ENCODE data around the gene NOTCH4.
"Not testable (repeated sequence)": the region's sequence is repeated elsewhere in the genome, so short reads cannot be mapped to it uniquely, and the experiment has no call there.

NOTCH4 gene

DNA sequence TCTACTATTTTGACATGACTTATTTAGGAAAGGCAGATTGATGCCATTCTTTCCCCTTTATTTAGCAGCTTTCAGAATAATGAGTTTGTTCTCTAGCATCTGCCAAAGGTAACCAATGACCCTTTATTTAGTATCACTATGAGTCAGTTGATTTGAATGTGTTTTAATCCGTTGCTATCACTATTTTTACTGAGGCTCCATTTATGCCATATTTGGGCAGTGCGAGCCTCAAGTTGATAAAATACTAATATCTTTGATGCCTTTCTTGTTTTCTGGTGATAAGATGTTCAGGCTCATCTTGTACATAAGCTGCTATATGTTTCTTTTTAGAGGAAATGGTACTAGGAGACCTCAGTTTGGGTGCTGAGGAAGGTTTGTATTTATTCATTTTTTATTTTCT lies 15.6 kb upstream of the NOTCH4 start:
- Mint-ChIP-seq H3K4me3 (no peak overlapping the region), H3K27me3 (no peaks in the 10 kb centered on the region), H3K4me1 (ENCODE audit: low read depth) (peaks cover 2% of the 10 kb centered on the region), H3K9me3 (ENCODE audit: low read depth) (no peaks in the 10 kb centered on the region), H3K27ac (no peak overlapping the region), H3K36me3 (no peaks in the 10 kb centered on the region)

DNA sequence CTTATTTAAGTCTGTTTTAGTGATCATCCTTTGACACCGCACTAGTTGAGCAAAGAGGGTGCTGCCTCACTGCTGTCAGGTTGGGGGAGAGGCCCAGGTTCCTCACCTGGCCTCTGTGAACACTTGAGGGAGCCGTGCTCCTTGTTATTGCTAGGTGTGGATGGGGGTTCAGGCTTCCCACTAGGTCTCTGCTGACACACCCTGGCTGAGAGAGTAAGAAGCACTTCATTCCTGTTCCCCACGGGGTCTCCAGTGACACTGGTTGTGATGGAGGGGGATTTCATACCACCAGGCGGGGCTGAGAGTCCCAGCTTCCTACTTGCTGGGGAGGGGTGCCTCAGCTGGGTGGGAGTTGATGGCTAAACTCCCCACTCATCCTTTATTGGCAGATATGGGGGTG lies 11.1 kb upstream of the NOTCH4 start:
- Mint-ChIP-seq H3K36me3 (no peaks in the 10 kb centered on the region), H3K4me1 (ENCODE audit: low read depth) (no peaks in the 10 kb centered on the region), H3K4me3 (no peak overlapping the region), H3K27me3 (no peaks in the 10 kb centered on the region), H3K27ac (no peak overlapping the region), H3K9me3 (ENCODE audit: low read depth) (no peaks in the 10 kb centered on the region)

DNA sequence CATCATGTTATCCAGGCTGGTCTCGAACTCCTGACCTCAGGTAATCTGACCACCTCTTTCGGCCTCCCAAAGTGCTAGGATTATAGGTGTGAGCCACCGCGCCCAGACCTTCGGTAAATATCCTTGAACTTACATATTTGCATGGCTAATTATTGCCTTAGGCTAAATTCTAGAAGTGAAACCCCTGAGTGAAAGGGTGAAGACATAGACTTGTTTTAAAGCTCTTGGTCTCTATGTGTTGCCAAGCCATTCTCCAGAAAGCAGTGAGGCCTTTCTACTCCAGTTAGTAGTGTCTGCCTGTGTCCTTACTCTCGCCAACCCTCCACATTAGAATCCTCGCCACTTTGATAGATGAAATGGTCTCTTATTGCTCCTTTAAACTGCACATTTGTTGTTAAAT lies 2.6 kb upstream of the NOTCH4 start:
- H3K27me3 Mint-ChIP-seq = no peaks in the 10 kb centered on the region
- H3K27ac Mint-ChIP-seq = no peak overlapping the region
- H3K36me3 Mint-ChIP-seq = no peaks in the 10 kb centered on the region
- no peak overlapping the region for H3K4me3 Mint-ChIP-seq
- H3K4me1 Mint-ChIP-seq (ENCODE audit: low read depth) = peaks cover 15% of the 10 kb centered on the region
- no peaks in the 10 kb centered on the region for H3K9me3 Mint-ChIP-seq (ENCODE audit: low read depth)

DNA sequence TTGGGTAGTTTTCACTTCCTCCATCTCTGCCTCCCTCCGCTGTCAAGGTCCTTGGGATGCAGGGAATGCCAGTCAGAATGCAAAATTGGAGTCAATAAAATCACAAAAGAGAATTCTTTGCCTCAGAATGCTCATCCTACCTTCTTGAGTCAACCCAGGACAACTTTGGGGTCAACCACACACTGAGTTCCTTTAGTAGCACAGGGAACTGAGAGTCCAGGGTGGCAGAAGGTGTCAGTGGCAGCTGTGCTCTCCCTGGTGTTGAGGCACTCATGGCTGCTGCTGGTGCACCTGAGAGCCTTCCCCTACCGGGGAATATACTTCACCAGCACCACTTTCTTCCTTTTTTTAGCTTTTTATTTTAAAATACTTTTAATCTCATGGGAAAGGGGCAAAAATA lies 829 bp upstream of the NOTCH4 start:
- Mint-ChIP-seq H3K4me1 (ENCODE audit: low read depth) (peaks cover 15% of the 10 kb centered on the region), H3K4me3 (no peak overlapping the region), H3K9me3 (ENCODE audit: low read depth) (no peaks in the 10 kb centered on the region), H3K27me3 (no peaks in the 10 kb centered on the region), H3K36me3 (no peaks in the 10 kb centered on the region), H3K27ac (no peak overlapping the region)

DNA sequence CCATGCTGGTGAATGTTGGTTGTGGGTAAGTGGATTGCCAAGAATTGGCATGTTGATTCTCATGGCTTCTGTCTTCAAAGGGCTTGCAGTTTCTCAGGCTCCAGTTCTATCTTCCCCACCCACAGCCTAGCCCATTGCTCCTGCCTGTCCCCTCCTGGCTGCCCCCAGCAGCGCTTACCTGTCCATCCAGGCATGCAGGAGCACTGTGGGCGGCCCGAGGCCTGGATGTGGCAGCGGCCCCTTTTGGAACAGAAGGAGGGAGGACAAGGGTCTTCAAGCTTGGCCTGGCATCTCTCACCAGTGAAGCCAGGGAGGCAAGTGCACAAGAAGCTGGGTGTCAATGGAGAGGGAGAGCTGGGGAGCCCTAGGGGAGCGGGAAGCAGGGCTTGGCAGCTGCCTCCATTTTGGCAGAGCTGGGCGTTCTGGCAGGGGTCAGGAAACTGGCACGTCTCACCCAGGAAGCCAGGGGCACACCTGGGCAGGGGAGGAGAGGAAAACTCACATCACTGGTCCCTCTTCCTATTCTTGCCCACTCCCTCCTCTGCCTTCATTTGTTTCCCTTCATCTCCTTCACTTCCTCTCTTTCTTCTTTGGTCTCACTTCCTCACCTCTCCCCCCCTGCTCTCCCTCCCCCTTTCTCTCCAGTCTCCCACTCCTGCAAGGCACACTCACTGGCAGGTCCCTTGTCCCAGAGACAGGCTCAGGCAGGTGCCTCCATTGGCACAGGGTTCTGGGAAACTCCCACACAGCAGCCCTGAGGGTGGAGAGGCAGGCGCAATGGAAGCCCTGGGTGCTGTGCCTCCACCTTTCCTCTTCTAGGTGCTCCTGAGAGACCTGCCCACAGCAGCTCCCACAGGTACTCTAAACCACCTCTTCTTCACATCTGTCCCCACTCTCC lies 1.3 kb downstream of the NOTCH4 start:
- Mint-ChIP-seq H3K27ac (no peak overlapping the region), H3K36me3 (peaks cover under 1% of the 10 kb centered on the region), H3K9me3 (ENCODE audit: low read depth) (no peaks in the 10 kb centered on the region), H3K4me3 (no peak overlapping the region), H3K27me3 (peaks cover 1% of the 10 kb centered on the region), H3K4me1 (ENCODE audit: low read depth) (peaks cover 13% of the 10 kb centered on the region)

DNA sequence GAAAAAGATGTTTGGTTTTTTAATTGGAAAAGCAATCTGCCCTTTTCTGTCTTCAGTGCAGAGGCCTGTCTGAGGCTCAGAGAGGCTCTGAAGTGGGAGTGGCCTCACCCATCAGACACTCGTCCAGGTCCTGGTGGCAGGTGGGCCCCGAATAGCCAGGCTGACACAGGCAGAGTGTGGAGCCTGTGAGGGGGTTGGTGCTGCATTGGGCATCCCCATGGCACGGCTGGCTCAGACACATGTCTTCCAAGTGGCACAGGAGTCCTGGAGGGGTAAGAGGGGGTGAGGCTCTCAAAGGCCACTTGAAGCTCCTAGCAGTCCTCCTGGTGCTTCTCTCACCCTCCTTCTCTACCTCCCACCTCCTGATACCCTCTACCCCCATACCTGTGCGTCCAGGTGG lies 3.8 kb downstream of the NOTCH4 start:
- no peak overlapping the region for H3K27ac Mint-ChIP-seq
- no peaks in the 10 kb centered on the region for H3K9me3 Mint-ChIP-seq (ENCODE audit: low read depth)
- H3K4me1 Mint-ChIP-seq (ENCODE audit: low read depth) = peaks cover 13% of the 10 kb centered on the region
- H3K27me3 Mint-ChIP-seq = peaks cover 2% of the 10 kb centered on the region
- peaks cover 2% of the 10 kb centered on the region for H3K36me3 Mint-ChIP-seq
- no peak overlapping the region for H3K4me3 Mint-ChIP-seq

DNA sequence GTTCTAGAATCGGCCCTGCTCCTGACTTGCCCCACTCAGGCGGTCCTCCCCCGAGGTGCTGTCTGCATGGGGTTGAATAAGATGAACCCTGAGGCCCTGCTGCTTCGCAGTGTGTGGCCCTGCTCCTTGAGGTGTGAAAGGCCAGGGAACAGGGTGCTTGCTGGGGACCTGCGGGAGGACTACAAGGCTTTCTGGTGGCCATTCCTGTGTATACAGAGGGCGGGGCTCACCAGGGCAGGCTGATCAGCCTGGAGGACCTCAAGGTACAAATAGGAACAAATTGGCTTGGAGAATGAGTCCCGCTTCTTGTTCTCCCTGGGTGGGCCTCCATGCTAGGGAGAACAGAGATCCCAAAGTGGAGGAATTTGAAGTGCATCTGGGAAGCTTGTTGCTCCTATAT lies 5.7 kb downstream of the NOTCH4 start:
- H3K27ac Mint-ChIP-seq = no peak overlapping the region
- no peak overlapping the region for H3K4me3 Mint-ChIP-seq
- peaks cover 2% of the 10 kb centered on the region for H3K36me3 Mint-ChIP-seq
- peaks cover 2% of the 10 kb centered on the region for H3K27me3 Mint-ChIP-seq
- H3K4me1 Mint-ChIP-seq (ENCODE audit: low read depth) = peaks cover 10% of the 10 kb centered on the region
- H3K9me3 Mint-ChIP-seq (ENCODE audit: low read depth) = no peaks in the 10 kb centered on the region

DNA sequence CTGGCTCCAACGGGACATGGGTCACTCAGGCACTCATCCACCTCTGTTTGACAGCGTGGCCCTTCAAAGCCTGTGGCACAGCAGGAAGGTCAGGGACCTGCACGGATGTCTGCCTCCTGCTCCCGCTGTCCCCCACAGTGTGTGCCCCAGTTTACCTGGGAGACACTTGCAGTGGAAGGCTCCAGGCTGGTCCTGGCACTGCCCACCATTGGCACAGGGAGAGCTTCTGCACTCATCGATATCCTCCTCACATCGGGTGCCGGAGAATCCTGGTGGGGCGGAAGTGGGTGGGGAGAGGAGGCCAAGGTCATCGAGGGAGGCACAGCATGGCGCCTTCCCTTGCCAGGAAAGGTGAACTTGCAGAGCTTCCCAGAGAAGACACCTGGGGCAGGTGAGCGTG lies 6.9 kb downstream of the NOTCH4 start:
- peaks cover 2% of the 10 kb centered on the region for H3K36me3 Mint-ChIP-seq
- H3K4me1 Mint-ChIP-seq (ENCODE audit: low read depth) = no peaks in the 10 kb centered on the region
- H3K9me3 Mint-ChIP-seq (ENCODE audit: low read depth) = no peaks in the 10 kb centered on the region
- no peak overlapping the region for H3K4me3 Mint-ChIP-seq
- no peak overlapping the region for H3K27ac Mint-ChIP-seq
- H3K27me3 Mint-ChIP-seq = peaks cover 2% of the 10 kb centered on the region

DNA sequence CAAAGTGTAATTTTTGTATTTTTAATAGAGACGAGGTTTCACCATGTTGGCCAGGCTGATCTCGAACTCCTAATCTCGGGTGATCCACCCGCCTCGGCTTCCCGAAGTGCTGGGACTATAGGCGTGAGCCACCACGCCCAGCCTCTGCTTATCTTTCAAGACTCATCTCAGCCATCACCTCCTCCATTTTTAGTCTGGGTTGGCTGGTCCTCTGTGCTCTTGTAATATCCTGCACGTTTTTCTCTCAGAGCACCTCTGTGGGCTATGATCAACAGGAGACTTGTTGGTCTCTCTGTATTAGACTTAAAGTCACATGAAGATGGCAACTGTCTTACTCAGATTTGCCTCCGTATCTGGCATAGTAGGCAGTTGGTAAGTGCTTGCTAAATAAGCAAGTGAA lies 7.6 kb downstream of the NOTCH4 start:
- H3K27ac Mint-ChIP-seq = no peak overlapping the region
- H3K9me3 Mint-ChIP-seq (ENCODE audit: low read depth) = no peaks in the 10 kb centered on the region
- no peaks in the 10 kb centered on the region for H3K4me1 Mint-ChIP-seq (ENCODE audit: low read depth)
- peaks cover 2% of the 10 kb centered on the region for H3K27me3 Mint-ChIP-seq
- peaks cover 2% of the 10 kb centered on the region for H3K36me3 Mint-ChIP-seq
- no peak overlapping the region for H3K4me3 Mint-ChIP-seq

DNA sequence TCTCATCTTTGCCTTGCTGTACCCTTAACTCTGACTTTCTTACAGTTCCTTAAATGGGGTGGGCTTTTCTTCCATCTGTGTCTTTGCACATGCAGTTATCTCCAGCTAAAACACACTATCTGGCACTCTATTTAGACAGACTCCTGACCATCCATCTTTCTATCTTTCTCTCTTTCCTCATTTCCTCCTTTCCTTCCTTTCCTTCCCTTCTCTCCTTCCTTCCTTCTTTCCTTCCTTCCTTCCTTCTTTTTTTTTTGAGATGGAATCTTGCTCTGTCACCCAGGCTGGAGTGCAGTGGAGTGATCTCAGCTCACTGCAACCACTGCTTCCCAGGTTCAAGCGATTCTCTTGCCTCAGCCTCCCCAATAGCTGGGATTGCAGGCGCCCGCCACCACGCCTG lies 8.2 kb downstream of the NOTCH4 start:
- peaks cover 2% of the 10 kb centered on the region for H3K27me3 Mint-ChIP-seq
- H3K9me3 Mint-ChIP-seq (ENCODE audit: low read depth) = no peaks in the 10 kb centered on the region
- peaks cover 2% of the 10 kb centered on the region for H3K36me3 Mint-ChIP-seq
- no peak overlapping the region for H3K4me3 Mint-ChIP-seq
- no peak overlapping the region for H3K27ac Mint-ChIP-seq
- no peaks in the 10 kb centered on the region for H3K4me1 Mint-ChIP-seq (ENCODE audit: low read depth)

DNA sequence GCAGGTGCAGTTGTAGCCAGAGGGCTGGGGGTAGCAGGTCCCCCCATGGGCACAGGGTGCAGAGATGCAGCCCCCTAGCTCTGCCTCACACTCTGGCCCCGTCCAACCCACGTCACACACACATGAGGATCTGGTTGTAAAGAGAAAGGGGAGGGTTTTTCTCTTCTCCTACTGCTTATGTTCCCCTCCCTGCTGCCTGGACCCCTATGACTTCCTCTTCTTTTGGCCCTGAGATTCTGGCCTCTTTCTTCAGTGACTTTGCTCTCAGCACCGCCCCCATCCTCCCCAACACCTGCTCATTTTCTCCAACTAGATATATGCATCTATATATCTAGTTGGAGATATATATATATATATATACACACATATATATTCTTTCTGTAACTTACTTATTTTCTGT lies 9.7 kb downstream of the NOTCH4 start:
- Mint-ChIP-seq H3K27me3 (peaks cover 2% of the 10 kb centered on the region), H3K9me3 (ENCODE audit: low read depth) (no peaks in the 10 kb centered on the region), H3K36me3 (peaks cover 2% of the 10 kb centered on the region), H3K4me3 (no peak overlapping the region), H3K4me1 (ENCODE audit: low read depth) (no peaks in the 10 kb centered on the region), H3K27ac (no peak overlapping the region)

DNA sequence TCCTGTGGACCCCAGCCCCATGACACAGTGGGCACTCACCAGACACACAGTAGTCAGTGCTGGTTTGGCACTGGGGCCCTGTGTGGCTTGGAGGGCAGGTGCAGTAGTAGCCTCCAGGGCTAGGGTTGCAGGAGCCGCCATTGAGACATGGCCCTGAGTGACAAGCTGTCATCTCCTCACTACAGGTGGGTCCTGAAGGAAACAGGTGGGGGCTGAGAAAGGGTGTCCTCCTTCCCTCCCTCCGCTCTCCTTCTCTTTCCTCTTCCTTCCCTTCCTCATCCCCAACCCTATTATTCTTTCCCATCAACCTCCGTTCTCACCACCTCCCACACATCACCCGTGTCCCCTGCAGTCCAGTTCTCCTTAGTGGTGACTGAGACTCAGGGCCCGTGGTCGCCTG lies 10.2 kb downstream of the NOTCH4 start:
- no peaks in the 10 kb centered on the region for H3K4me1 Mint-ChIP-seq (ENCODE audit: low read depth)
- no peaks in the 10 kb centered on the region for H3K9me3 Mint-ChIP-seq (ENCODE audit: low read depth)
- no peak overlapping the region for H3K27ac Mint-ChIP-seq
- peaks cover 2% of the 10 kb centered on the region for H3K27me3 Mint-ChIP-seq
- peaks cover 2% of the 10 kb centered on the region for H3K36me3 Mint-ChIP-seq
- no peak overlapping the region for H3K4me3 Mint-ChIP-seq

DNA sequence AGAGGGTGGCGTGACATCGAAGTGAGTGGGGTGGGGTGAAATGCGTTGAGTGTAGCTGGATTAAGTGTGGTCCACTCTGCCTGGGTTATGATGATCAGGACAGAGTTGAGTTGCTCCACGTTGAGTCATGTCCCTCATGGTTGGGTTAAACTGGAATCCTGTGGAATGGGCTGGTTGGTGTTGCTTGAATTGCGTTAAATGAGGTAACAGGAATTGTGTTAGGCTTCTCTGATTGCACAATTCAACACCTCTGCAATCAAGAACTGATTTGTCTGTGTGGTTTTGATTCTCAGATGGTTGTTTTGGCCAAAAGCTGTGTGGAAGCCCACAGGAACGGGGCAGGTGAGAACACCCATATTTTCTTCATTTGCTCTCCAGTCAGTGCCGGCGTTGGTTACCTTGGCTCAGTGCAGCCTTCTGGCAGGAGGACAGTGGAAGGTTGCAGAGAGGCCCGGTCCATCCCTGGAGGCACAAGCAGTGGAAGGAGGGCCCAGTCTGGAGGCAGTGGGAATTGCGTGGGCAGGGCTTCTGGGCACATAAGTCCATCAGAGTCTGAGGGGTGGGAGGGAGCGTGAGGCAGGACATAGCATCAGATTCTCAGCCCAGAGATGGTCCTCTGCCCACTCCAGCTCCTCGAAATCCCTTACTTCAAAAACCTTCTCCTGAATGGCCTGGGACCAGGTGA lies 11.6 kb downstream of the NOTCH4 start:
- H3K9me3 Mint-ChIP-seq (ENCODE audit: low read depth) = no peaks in the 10 kb centered on the region
- no peaks in the 10 kb centered on the region for H3K36me3 Mint-ChIP-seq
- no peaks in the 10 kb centered on the region for H3K27me3 Mint-ChIP-seq
- no peaks in the 10 kb centered on the region for H3K4me1 Mint-ChIP-seq (ENCODE audit: low read depth)
- no peak overlapping the region for H3K4me3 Mint-ChIP-seq
- no peak overlapping the region for H3K27ac Mint-ChIP-seq

DNA sequence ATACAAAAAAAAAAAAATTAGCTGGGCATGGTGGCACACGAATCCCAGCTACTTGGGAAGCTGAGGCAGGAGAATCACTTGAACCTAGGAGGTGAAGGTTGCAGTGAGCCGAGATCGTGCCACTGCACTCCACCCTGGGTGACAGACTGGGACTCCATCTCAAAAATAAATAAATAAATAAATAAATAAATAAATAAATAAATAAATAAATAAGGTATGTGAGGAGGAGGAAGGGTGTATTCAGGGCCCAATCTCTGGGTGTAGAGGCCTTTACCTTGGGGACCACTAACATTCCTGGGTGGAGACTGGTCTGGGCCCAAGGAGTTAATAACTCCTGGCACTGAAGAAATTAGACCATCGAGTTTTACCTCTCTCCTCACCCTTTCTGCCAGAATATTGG lies 12.4 kb downstream of the NOTCH4 start:
- not testable (repeated sequence) for H3K27me3 Mint-ChIP-seq; H3K9me3 Mint-ChIP-seq (ENCODE audit: low read depth); H3K27ac Mint-ChIP-seq; H3K36me3 Mint-ChIP-seq; H3K4me3 Mint-ChIP-seq; H3K4me1 Mint-ChIP-seq (ENCODE audit: low read depth)

DNA sequence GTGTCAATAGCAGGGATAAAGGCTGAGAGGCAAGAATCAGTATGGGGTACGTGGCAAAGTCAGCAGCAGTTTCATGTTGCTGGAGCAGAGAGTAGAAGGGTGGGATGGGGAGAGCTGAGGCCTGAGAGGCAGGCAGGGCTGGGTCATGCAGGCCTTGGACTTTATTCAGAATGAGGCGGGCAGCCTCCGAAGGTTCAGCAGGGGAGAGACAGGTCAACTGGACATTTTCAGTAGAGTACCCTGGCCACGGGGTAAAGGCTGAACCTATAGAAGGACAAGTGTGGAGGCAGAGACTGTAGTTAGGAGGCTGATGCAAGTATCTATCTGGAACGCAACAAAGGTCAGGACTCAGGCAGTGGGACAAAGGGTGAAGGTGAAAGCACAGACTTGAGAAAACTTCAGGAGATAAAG lies 13.7 kb downstream of the NOTCH4 start:
- no peaks in the 10 kb centered on the region for H3K4me1 Mint-ChIP-seq (ENCODE audit: low read depth)
- H3K27ac Mint-ChIP-seq = no peak overlapping the region
- no peaks in the 10 kb centered on the region for H3K27me3 Mint-ChIP-seq
- no peaks in the 10 kb centered on the region for H3K9me3 Mint-ChIP-seq (ENCODE audit: low read depth)
- no peak overlapping the region for H3K4me3 Mint-ChIP-seq
- H3K36me3 Mint-ChIP-seq = no peaks in the 10 kb centered on the region

DNA sequence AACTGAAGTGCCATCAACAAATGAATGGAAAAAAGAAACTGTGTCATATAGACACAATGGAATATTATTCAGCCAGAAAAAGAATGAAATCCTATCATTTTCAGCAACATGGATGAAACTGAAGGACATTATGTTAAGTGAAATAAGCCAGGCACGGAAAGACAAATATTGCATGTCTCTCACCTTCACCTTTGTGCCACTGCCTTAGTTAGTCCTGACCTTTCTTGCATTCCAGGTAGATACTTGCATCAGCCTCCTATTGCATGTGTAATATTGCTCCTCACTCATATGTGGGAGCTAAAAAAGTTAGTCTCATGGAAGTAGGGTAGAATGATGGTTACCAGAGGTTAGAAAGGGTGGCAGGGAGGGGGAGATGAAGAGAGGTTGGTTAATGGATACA lies 14.9 kb downstream of the NOTCH4 start:
- Mint-ChIP-seq H3K36me3 (no peaks in the 10 kb centered on the region), H3K9me3 (ENCODE audit: low read depth) (no peaks in the 10 kb centered on the region), H3K4me3 (no peak overlapping the region), H3K27ac (no peak overlapping the region), H3K27me3 (no peaks in the 10 kb centered on the region), H3K4me1 (ENCODE audit: low read depth) (no peaks in the 10 kb centered on the region)
